PC-3 (cell line): ENCODE data around the gene CMC1.

Experiments
- CTCF ChIP-seq: fragments of 300-600 bp; sonication (generic); conservative IDR thresholded peaks from 2 replicates; pipeline ENCODE4 v1.5.1; 2017; ENCODE audit warnings: antibody characterized with exemption, low read depth, mild to moderate bottlenecking, low read length
- EZH2 ChIP-seq: fragments of 300-600 bp; sonication (generic); IDR thresholded peaks from one replicate; pipeline ENCODE4 v1.6.1; 2017; ENCODE audit warnings: antibody characterized with exemption, mild to moderate bottlenecking, low read length; ENCODE audit not compliant: unreplicated experiment
- EZH2phosphoT487 ChIP-seq: fragments of 300-600 bp; sonication (generic); IDR thresholded peaks from 2 replicates; pipeline ENCODE4 v1.6.1; 2018; ENCODE audit warnings: mild to moderate bottlenecking, antibody characterized with exemption, low read length, borderline replicate concordance

- no peak for TF ChIP-seq EZH2
- TF ChIP-seq CTCF = no peak
- no peak for TF ChIP-seq EZH2phosphoT487
Measured at GRCh38 chr3:28278918-28279317, 37.5 kb downstream of the CMC1 start.
